Left renal pelvis (tissue), 4 donors: ENCODE results near the gene RNF227. TPM values are rescaled to one million over a fixed set of nuclear protein-coding genes. Genes with fewer than 3 reads are reported as not detected.
"Not testable (repeated sequence)": the region's sequence is repeated elsewhere in the genome, so short reads cannot be mapped to it uniquely, and the experiment has no call there.

Source experiments
- DNase-seq, 4 donors: peaks; one replicate each; pipeline ENCODE4 v3.0.0-alpha.2; 2013; ENCODE audit warnings: low read depth in 4 of 4, low spot score in 3 of 4
- polyA plus RNA-seq, 4 donors: library from polyadenylated mRNA; unstranded; fragments of 120-200 nt; gene quantifications; one replicate each; pipeline ENCODE4 v1.2.1, GENCODE V29; 2013; ENCODE audit not compliant: insufficient read length in 4 of 4

The RNF227 gene
- polyA plus RNA-seq = 1 to 10 TPM; 3.9 to 6.4 (median 4.9) TPM

DNA sequence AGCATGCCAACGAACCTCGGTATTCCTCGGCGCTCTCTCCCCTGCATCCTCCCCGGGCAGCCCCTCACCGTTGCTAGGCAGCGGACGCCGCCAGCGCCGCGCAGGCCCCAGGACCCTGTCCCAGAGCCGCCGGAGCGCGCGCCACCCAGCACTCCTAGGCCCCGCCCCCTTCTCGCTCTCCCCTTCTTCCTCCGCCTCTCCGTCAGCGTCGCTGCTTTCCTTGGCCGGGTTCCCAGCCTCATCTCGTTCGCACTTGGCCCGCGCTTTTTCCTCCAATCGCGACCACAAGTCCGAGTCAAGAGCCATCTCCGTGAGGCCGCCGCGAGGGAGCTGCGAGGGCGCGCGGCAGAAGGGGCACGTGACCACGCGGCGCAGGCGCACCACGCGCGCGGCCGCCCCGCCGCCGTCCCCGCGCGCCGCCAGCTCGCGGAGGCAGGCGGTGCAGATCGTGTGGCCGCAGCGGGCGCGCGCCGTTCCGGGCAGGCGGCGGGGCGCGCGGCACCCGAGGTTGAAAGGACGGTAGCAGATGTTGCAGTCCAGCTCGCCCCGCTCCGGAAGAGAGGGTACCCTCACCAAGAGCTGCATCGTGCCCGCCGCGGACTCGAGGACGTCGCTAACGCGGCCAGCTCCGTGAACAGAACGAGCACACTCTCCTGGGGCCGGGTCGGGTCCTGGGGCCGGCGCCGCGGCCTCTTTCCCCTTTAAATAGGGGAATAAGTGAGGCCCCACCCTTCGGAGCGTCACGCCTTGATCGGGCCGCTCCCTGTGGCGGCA lies at the start of gene RNF227:
Gene RNF227 (minus strand): TSS at position 679 of the 774 bp plus-strand sequence. CDS start 94 bp downstream, at position 585.
- DNase-seq = peak; percentile 92 to 94 (median 94)

- DNase-seq = no peak
Observed at GRCh38 chr17:7961421-7961820, 45.3 kb upstream of the RNF227 start.

DNA sequence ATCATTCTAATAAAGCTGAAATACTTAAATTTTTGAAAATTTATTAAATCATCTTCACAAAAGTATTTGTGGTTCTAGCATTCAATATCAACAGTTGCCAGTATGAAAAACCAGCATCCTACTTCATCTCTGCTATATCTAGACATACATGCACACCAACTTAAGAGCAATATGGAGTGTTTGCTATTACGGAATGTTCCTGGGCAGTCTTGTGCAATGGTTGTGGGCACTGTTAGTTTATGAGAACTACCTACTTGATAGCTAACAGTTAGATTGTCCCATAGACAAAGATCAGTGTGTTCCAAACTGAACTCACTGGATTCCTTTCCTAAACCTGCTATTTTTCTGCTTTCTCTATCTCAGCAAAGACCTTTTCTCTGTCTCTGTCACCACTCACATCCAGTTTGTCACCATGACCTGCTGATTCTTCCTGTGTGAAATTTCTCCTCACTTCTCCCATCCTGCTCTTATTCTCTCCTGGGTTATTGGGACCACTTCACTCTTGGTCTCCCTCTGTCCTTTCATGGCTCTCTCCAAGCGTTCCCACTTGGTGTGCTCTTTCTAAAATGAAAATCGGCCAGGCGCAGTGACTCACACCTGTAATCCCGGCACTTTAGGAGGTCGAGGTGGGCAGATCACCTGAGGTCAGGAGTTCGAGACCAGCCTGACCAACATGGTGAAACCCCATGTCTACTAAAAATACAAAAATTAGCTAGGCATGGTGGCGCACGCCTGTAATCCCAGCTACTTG lies 43.6 kb upstream of the RNF227 start:
- DNase-seq = no peak

- peak in 1 of 4 donors; percentile 3 for DNase-seq
Observed at GRCh38 chr17:7956228-7956965, 40.3 kb upstream of the RNF227 start.

- no peak for DNase-seq
Observed at GRCh38 chr17:7955414-7956227, 39.5 kb upstream of the RNF227 start.

GRCh38 chr17:7953266-7953665 lies 37.2 kb upstream of the RNF227 start:
- not testable (repeated sequence) for DNase-seq

DNA sequence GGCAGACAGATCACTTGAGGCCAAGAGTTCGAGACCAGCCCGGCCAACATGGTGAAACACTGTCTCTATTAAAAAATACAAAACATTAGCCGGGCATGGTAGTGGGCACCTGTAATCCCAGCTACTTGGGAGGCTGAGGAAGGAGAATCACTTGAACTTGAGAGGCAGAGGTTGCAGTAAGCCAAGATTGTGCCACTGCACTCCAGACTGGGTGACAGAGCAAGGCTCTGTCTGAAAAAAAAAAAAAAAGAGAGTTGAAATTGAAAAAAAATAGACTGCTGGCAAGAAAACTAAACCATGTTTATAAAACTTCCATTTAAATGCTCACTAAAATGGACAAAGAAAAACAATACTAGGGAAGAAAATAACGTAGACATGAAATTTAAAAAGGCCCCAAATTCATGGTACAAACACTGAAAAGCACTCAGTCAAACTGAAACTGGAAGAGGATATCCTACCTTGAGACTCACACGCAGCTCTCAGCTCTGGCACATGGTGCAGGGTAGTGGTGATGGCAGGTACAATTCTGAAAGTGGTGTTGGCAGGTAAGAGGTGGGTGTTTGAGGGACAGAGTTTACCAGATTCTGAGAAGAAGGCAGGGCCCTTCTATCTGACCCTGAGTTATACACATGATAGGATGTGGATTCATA lies 35.2 kb upstream of the RNF227 start:
- no peak for DNase-seq

GRCh38 chr17:7950578-7950977 lies 34.5 kb upstream of the RNF227 start:
- DNase-seq = no peak

- DNase-seq = no peak
Observed at GRCh38 chr17:7947651-7948050, 31.6 kb upstream of the RNF227 start.

- no peak for DNase-seq
Observed at GRCh38 chr17:7946441-7946840, 30.4 kb upstream of the RNF227 start.

- no peak for DNase-seq
Observed at GRCh38 chr17:7945651-7946050, 29.6 kb upstream of the RNF227 start.

GRCh38 chr17:7944326-7944725 lies 28.2 kb upstream of the RNF227 start:
- DNase-seq = no peak

GRCh38 chr17:7943291-7943690 lies 27.2 kb upstream of the RNF227 start:
- no peak for DNase-seq

DNA sequence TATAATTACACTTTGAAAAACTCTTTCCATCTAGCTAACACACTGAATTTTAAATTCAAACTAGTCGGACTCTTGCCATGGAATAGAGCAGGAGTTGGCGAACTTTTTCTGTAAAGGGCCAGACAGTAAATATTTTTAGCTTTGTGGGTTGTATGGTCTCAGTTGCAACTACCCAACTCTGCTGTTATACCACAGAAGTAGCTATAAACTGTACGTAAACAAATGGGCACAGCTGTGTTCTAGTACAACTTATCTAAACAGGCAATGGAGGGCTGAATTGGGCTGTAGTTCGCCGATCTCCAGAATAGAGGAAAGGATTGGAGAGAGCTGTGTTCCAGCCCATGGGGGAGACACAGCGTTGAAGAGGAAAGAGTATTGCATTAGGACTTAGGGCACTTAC lies 24.7 kb upstream of the RNF227 start:
- DNase-seq = no peak

DNA sequence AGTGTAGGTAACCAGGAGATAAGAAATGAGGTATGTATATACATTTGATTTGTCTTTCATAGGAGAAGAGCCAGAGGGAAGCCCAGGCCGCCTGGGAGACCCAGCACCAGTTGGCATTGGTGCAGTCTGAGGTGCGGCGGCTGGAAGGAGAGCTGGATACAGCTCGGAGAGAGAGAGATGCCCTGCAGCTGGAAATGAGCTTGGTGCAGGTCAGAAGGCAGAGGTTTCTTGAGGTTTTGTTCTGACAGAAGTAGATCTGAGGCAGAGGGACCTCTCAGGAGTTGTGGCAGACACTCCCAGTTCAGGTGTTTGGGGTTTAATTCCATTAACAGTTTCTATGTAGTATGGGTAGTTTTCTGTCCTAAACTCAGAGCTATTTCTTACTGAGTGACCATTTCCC lies 23.9 kb upstream of the RNF227 start:
- no peak for DNase-seq

- DNase-seq = no peak
Observed at GRCh38 chr17:7935859-7936258, 19.8 kb upstream of the RNF227 start.

DNA sequence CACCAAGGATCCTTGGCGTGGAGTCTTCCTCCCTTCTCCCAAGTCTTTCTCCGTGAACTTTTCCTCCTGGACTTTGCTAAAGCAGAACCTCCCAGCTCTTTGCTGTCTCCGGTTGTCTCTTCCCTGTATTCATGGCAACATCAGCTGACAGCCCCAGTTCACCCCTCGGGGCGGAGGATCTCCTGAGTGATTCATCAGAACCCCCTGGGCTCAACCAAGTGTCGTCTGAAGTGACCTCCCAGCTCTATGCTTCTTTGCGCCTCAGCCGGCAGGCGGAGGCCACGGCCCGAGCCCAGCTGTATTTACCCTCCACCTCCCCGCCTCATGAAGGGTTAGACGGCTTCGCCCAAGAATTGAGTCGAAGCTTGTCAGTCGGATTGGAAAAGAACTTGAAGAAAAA lies 16.9 kb upstream of the RNF227 start:
- DNase-seq = no peak

GRCh38 chr17:7932483-7932891 lies 16.4 kb upstream of the RNF227 start:
- DNase-seq = no peak

GRCh38 chr17:7931709-7932482 lies 15.8 kb upstream of the RNF227 start, which contains the start of the genes CNTROB and TRAPPC1:
Gene CNTROB, plus strand, starts transcription at chr17:7932206. Its CDS starts 874 bp downstream, at chr17:7933080.
Gene TRAPPC1, minus strand, starts transcription at chr17:7931946. Its CDS starts 117 bp downstream, at chr17:7931829.
- peak; percentile 97 to 99 (median 99) for DNase-seq
